Measurements from ENCODE around the gene DECR2. TPM values are rescaled to one million over a fixed set of nuclear protein-coding genes. Genes with fewer than 3 reads are reported as not detected.

The DECR2 gene
- total and polyA plus RNA-seq, 2 of the 13 experiments (the other 11 are each of a cell fraction or from before 2014, with no cell fraction given) = 36.3 to 44.6 TPM

GRCh38 chr16:361872-362701 is 39.6 kb upstream of the DECR2 start (continued):
- TF ChIP-seq ZNF225 (CRISPR knock-in tag; IDR thresholded peaks at IDR 0.05) (no peak), ZNF737 (CRISPR knock-in tag; IDR thresholded peaks at IDR 0.05; ENCODE audit: borderline replicate concordance) (no peak), ZNF687 (CRISPR knock-in tag; IDR thresholded peaks at IDR 0.05) (peak; percentile 99), IKZF4 (CRISPR knock-in tag; IDR thresholded peaks at IDR 0.05; ENCODE audit: borderline replicate concordance, low read depth, not compliant biosample characterization) (peak; percentile 66), MEIS1 (CRISPR knock-in tag; IDR thresholded peaks at IDR 0.05; ENCODE audit: borderline replicate concordance) (no peak; the same call in 1 of the 2 replicates), KDM2A (CRISPR knock-in tag; IDR thresholded peaks at IDR 0.05; ENCODE audit: borderline replicate concordance, low read depth) (peak; percentile 87), ZNF749 (CRISPR knock-in tag; IDR thresholded peaks at IDR 0.05; ENCODE audit: borderline replicate concordance) (no peak), KLF15 (CRISPR knock-in tag; IDR thresholded peaks at IDR 0.05; ENCODE audit: borderline replicate concordance) (no peak), TFE3 (CRISPR knock-in tag; IDR thresholded peaks at IDR 0.05) (peak; percentile 63; the same call in 1 of the 2 replicates), IKZF1 (IDR thresholded peaks at IDR 0.05) (no peak), YEATS4 (CRISPR knock-in tag; IDR thresholded peaks at IDR 0.05; ENCODE audit: borderline replicate concordance) (peak; percentile 81; the same call in 1 of the 2 replicates), ZNF580 (CRISPR knock-in tag; IDR thresholded peaks at IDR 0.05; ENCODE audit: borderline replicate concordance, low read depth) (peak; percentile 67; the same call in 1 of the 2 replicates), ZNF18 (CRISPR knock-in tag; IDR thresholded peaks at IDR 0.05; ENCODE audit: insufficient replicate concordance) (peak; percentile 61), CSRNP2 (CRISPR knock-in tag; conservative IDR thresholded peaks at IDR 0.05; ENCODE audit: low read depth) (no peak), FOSL1 (CRISPR knock-in tag; IDR thresholded peaks at IDR 0.05; ENCODE audit: borderline replicate concordance) (no peak), ZNF441 (CRISPR knock-in tag; IDR thresholded peaks at IDR 0.05; ENCODE audit: borderline replicate concordance) (peak; percentile 95), GATAD1 (CRISPR knock-in tag; IDR thresholded peaks at IDR 0.05) (peak; percentile 44), JDP2 (CRISPR knock-in tag; IDR thresholded peaks at IDR 0.05; ENCODE audit: borderline replicate concordance) (no peak), ZNF260 (CRISPR knock-in tag; IDR thresholded peaks at IDR 0.05; ENCODE audit: borderline replicate concordance, low read depth) (no peak)

Data from HepG2 (cell line).